ENCODE results near the gene WDR18. TPM values are rescaled to one million over a fixed set of nuclear protein-coding genes. Genes with fewer than 3 reads are reported as not detected.

Gene WDR18
- total RNA-seq, 1 experiment from 2014 or later: 56.7 TPM

- CTCF ChIA-PET: no interaction called here
- H4K20me1 ChIP-seq (ENCODE audit: low read length): no peaks in the 10 kb centered on the region
- intact Hi-C loops (cut with micrococcal nuclease): no loop called here
- BruUV-seq (replicated peaks): no TSS peak
- no peak for TF ChIP-seq EZH2phosphoT487 (IDR thresholded peaks at IDR 0.05; ENCODE audit: borderline replicate concordance, low read length)
- TF ChIP-seq CTCF (conservative IDR thresholded peaks at IDR 0.05; ENCODE audit: low read depth, low read length): no peak
- no peak for TF ChIP-seq EZH2 (IDR thresholded peaks at IDR 0.05; ENCODE audit: low read length, unreplicated experiment)
- no peaks in the 10 kb centered on the region for H3K79me2 ChIP-seq (ENCODE audit: low read length)
- H3K4me2 ChIP-seq (ENCODE audit: low read length): no peak overlapping the region
- no peaks in the 10 kb centered on the region for H3K4me1 ChIP-seq (ENCODE audit: insufficient read depth, low read length)
- H3K9me2 ChIP-seq (replicated peaks; ENCODE audit: low read length): no peaks in the 10 kb centered on the region
- no peak overlapping the region for H3K9ac ChIP-seq (ENCODE audit: low read length)
- no peak overlapping the region for H3K4me3 ChIP-seq (ENCODE audit: low read length)
- no peaks in the 10 kb centered on the region for H3K27me3 ChIP-seq (ENCODE audit: low read length)
- no peaks in the 10 kb centered on the region for H3F3A ChIP-seq (ENCODE audit: low read length, unreplicated experiment)
- DNase-seq (no peak), ATAC-seq (no peak)
- H3K36me3 ChIP-seq (ENCODE audit: low read depth, low read length): no peaks in the 10 kb centered on the region
- H3K9me3 ChIP-seq (ENCODE audit: low read length): no peaks in the 10 kb centered on the region
- H2AFZ ChIP-seq (ENCODE audit: low read length): no peak overlapping the region
- POLR2A ChIA-PET (ENCODE audit: unreplicated experiment): interaction anchor here (0.5 kb wide), 1 partner anchor 19 kb away, joined by 3 read pairs; the partner anchor contains the start of gene CNN2
- H3K27ac ChIP-seq (ENCODE audit: low read length): no peak overlapping the region
Observed at GRCh38 chr19:1007399-1008251, 23.5 kb downstream of the WDR18 start.

- ATAC-seq: no peak
- Histone ChIP-seq H3K27ac (ENCODE audit: low read length) (no peak overlapping the region), H3K9ac (ENCODE audit: low read length) (no peak overlapping the region), H2AFZ (ENCODE audit: low read length) (no peak overlapping the region), H3K4me1 (ENCODE audit: insufficient read depth, low read length) (no peaks in the 10 kb centered on the region), H3F3A (ENCODE audit: low read length, unreplicated experiment) (no peaks in the 10 kb centered on the region), H3K4me2 (ENCODE audit: low read length) (no peak overlapping the region), H3K79me2 (ENCODE audit: low read length) (no peaks in the 10 kb centered on the region), H3K36me3 (ENCODE audit: low read depth, low read length) (no peaks in the 10 kb centered on the region), H3K9me3 (ENCODE audit: low read length) (no peaks in the 10 kb centered on the region), H3K27me3 (ENCODE audit: low read length) (no peaks in the 10 kb centered on the region), H3K9me2 (replicated peaks; ENCODE audit: low read length) (no peaks in the 10 kb centered on the region), H3K4me3 (ENCODE audit: low read length) (no peak overlapping the region), H4K20me1 (ENCODE audit: low read length) (no peaks in the 10 kb centered on the region)
- intact Hi-C loops (cut with micrococcal nuclease): no loop called here
- TF ChIP-seq CTCF (conservative IDR thresholded peaks at IDR 0.05; ENCODE audit: low read depth, low read length) (no peak), EZH2 (IDR thresholded peaks at IDR 0.05; ENCODE audit: low read length, unreplicated experiment) (no peak), EZH2phosphoT487 (IDR thresholded peaks at IDR 0.05; ENCODE audit: borderline replicate concordance, low read length) (no peak)
- DNase-seq: no peak
- CTCF ChIA-PET: no interaction called here
- POLR2A ChIA-PET (ENCODE audit: unreplicated experiment): no interaction called here
- BruUV-seq (replicated peaks): no TSS peak
Observed at GRCh38 chr19:1008268-1009040, 24.3 kb downstream of the WDR18 start.
